Hematopoietic multipotent progenitor cell treated with erythropoietin and hydrocortisone succinate and interleukin-3 and kit ligand, for 4 days (in vitro differentiated cells): Measurements from ENCODE around the gene FAM168A.
A peak's percentile ranks its signal among the peaks of the same experiment; 100 is the strongest.
"Not testable (repeated sequence)": the region's sequence is repeated elsewhere in the genome, so short reads cannot be mapped to it uniquely, and the experiment has no call there.

Source experiments
- DNase-seq: peaks from one replicate; pipeline ENCODE4 v3.0.0-alpha.2; 2015

FAM168A gene

DNA sequence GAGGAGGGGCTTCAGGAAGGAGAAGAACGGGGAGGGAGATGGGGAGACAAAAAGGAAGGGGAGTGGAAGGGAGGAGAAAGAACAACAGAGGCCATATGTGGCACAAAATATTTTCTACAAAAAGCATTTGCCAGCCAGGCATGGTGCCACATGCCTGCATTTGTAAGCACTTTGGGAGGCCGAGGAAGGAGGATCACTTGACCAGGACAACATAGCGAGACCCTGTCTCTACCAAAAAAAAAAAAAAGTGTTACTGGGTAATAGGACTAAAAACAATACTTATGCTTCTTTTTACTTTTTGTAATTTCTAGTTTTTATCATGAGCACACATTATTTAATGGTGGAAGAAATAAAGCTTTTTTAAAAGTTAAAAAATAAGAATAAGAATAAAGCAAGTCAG is 5.3 kb downstream of the FAM168A start:
- no peak for DNase-seq

DNA sequence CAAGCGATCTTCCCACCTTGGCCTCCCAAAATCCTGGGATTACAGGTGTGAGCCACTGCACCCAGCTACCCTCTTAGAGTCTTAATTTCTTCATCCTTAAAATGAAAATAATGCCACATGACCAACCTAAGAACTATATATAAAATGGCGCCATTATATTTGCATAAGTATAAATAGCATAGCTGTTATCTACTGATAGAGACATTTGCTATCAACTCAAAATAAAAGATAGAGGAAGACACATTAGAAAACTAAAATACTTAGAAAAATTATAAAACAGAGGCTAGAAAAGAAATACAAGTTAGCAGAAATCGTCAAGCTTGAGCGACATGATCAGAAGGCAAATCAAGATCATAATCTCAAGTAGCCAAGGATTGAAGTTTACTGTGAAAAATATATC is 6.2 kb downstream of the FAM168A start:
- DNase-seq: no peak

DNA sequence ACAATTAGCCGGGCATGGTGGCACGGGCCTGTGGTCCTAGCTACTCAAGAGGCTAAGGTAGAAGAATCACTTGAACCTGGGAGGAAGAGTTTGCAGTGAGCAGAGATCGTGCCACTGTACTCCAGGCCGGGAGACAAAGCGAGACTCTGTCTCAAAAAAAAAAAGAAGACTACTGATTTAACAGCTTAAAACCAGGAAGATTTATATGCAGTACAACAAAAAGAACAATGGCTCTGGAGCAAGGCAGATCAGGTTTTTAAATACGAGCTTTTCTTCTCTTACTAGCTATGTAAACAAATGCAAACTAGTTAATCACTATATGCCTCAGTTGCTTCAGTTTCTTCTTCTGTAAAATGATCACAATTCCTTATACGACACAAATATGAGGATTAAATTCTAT is 6.9 kb downstream of the FAM168A start:
- no peak for DNase-seq

DNA sequence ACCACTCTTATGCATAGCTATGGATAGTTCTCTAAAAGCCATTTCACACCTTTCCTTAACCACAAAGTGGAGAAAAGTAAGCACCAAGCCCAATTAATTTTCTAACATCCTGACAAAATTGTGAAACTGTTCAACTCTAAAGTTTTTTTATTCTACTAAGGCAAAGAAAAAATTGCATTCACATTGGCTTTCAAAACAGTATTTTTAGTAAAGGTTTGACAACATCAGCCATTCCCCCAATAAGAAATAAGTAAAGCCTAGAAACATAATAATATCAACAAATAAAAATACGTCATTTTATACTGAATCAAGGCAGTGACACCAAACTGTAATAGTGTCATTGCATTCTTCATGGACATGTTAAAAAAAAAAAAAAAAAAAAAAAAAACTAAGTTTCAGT is 11.1 kb downstream of the FAM168A start:
- no peak for DNase-seq

DNA sequence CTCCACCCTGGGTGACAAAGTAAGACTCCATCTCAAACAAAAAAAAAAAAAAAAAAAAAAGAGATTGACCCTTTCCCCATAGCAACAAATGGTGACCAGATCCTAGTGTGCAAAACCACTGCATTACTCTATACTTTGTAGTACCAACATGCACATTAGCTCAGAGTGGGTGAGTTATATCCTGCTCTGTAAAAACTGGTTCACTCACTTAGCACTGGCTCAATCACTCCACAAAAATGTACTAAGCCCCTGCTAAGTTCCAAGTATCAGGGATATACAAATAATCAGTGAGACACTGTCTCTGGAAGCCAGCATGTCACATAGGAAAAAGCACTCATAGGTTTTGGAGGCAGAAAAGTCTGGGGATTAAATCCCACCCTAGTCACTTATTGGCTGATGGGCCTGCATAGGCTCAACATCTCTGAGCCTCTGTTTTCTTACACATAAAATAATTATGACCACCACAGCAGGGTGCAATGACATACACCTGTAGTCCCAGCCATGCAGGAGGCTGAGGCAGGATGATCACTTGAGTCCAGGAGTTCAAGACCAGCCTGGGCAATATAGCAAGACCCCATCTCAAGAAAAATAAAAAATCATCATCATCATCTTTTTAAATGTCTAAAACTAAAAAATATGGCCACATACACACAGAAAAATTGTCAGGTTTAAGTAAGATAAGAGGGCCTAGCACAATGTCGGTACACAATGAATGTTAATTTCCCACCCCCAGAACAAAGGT is 11.9 kb downstream of the FAM168A start:
- DNase-seq: no peak

DNA sequence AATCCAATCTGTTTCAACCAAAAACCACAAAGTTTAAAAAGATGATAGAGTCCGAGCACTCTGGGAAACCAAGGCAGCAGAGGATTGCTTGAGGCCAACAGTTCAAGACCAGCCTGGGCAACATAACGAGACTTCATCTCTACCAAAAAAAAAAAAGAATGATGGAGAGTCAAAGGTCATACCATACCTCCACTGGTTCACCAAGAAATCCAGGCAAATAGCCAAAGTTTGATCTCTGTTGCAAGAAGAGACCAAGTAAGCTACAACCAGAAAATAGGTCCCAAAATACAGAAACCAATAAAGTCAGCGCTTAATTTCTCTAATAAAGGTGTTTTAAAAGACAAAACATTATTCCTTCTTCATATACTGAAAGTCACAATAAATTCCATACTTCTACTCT is 13.1 kb downstream of the FAM168A start:
- no peak for DNase-seq

DNA sequence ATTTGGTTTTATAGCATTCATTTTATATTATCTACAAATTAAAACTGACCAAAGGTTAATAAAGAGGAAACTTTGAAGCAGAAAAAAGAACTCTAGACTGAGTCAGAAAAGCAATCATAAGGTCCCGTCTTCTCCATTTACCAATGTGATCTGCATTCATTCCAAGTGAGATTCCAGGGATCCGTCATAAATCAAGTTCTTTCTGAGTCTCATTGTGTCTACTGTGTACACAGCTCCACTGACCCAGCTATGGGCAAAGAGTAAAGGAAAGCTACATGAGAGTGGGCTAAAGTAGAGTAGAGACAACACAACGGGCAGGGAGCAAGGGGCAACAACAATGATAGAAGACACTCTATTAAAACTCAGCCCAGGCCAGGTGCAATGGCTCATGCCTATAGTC is 15.3 kb downstream of the FAM168A start:
- no peak for DNase-seq

DNA sequence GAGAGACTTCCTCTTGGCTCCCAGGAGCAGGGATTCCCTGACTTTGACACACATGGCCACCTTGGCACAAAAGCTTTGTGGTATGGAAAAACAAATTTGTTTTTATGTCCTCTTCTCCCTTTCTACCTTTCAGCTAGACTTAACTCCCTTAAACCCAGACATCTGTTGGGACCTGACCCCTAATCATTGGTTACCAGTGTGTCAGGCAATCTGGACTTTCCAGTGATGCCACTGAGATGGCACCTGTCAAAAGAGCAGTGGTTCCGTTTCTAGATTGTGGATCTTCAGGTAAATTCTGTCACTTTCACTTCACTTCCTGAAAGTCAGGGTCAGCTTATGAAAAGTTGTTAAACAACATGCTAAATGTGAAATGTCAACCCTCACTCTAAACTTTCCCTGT is 17.2 kb downstream of the FAM168A start:
- DNase-seq: not testable (repeated sequence)

DNA sequence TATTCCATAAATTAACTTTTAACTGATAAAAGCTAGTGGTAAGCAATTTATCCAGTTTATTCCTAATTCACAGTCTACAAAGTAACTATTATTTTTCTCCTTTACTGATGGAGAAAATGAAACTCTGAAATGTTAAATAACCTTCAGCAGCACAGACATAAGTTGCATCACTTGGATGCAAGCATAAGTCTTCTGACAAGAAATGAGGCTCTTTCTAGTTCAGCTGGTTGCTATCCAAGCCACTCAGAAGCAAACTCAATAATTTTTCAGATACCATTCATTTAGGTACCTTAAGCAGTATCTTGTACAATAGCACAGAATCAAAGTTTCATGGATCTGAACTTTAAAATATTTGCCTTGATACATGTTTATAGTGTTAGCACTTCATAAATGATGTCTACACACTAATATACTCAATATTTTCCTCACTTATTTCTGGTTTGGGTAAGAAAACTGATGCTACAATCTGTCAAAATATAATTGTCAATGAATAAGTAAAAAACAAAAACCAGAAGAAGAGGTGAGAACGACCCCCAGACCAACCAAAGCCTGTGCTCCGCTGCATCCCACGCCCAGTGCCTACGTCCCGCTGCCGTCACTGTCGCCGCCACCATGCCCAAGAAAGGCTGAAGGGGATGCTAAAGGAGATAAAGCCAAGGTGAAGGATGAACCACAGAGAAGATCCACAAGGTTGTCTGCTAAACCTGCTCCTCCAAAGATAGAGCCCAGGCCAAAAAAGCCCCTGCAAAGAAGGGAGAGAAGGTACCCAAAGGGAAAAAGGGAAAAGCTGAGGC is 18.1 kb downstream of the FAM168A start:
- DNase-seq: no peak

DNA sequence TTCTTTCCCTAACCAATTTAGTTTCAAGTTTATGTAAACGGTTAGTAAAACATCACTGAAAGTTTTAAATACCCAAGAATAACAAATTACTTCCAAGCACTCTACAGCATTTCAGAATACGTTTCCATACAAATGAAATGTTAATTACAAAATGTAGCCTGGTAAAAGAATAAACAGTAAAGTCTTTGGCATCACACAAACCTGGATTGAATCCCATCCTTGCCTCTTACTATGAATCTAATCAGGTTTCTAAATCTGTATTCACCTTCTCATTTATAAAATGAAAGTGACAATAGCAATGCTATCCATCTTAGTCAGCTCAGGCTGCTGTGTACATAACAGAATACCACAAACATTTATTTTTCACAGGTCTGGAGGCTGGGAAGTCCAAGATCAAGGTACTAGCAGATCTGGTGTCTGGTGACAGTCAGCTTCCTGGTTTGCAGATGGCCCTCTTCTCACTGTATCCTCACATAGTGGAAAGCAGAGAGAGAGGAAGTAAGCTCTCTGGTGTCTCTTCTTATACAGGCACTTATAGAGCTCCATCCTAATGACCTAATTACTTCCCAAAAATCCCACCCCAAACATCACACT is 19.2 kb downstream of the FAM168A start:
- peak; percentile 27 for DNase-seq

DNA sequence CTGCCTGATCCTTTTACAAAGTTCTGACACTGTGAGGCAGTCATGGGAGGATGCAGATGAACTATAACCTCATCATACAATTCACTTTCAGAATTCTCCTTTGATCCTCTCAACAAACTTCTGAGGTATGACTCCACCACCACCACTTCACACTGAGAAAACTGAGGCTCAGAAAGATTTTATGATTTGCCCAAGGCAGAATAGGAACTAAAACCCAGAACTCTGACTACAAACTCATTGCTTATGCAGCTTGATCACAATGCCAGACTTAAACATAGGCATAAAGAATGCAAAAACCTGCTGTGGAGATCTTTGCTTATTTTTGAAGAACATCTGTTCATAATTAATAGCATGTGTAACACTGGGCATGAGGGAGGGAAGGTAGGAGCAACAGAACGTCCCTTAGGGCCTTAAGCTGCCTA is 20.4 kb downstream of the FAM168A start:
- no peak for DNase-seq

DNA sequence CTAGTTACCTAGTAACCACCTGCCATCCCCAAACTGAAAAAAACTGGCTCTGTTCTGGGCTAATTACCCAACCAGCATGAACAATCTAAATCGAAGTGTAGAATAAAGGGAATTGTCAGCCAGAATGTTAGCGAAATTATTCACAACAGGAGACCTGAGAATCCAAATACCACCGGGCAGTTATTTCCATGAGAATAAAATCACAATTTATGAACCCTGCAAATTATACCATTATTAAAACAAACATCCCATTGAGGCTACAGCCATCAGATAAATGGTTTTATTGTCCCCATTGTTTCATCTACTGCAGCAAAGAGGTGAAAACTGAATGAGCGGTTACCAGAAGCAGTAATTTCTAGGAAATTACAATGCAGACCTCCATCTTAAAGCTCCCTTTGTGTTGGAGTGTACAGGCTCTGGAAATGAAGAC is 21.7 kb downstream of the FAM168A start:
- DNase-seq: no peak

DNA sequence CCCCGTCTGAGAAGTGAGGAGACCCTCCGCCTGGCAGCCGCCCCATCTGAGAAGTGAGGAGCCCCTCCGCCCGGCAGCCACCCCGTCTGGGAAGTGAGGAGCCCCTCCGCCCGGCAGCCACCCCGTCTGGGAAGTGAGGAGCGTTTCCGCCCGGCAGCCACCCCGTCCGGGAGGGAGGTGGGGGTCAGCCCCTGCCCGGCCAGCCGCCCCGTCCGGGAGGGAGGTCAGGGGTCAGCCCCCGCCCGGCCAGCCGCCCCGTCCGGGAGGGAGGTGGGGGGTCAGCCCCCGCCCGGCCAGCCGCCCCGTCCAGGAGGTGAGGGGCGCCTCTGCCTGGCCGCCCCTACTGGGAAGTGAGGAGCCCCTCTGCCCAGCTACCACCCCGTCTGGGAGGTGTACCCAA is 25.9 kb downstream of the FAM168A start:
- DNase-seq: not testable (repeated sequence)

DNA sequence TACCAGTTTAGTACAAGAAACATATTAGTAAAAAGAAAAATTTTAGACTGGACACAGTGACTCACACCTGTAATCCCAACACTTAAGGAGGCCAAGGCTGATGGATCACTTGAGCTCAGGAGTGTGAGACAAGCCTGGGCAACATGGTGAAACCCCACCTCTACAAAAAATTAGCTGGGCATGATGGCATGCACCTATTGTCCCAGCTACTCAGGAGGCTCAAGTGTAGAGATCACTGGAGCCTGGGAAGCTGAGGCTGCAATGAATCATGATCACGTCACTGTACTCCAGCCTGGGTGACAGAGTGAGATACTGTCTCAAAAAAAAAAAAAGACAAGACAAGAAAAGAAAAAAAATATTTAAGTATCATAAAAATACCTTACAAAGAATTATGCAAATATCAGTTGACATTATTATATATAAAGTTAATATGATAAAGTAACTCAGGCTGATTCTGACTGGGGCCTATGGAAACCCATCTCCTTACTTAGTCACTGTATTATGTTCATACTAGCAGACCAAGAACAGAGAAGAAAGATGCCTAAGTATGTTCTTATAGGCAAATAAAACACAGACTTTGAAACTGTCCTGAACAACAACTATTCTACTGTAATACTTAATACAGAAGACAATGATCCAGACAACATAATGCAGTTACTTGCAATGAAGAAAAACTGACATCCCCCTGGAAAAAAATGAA is 27.3 kb downstream of the FAM168A start:
- DNase-seq: no peak

DNA sequence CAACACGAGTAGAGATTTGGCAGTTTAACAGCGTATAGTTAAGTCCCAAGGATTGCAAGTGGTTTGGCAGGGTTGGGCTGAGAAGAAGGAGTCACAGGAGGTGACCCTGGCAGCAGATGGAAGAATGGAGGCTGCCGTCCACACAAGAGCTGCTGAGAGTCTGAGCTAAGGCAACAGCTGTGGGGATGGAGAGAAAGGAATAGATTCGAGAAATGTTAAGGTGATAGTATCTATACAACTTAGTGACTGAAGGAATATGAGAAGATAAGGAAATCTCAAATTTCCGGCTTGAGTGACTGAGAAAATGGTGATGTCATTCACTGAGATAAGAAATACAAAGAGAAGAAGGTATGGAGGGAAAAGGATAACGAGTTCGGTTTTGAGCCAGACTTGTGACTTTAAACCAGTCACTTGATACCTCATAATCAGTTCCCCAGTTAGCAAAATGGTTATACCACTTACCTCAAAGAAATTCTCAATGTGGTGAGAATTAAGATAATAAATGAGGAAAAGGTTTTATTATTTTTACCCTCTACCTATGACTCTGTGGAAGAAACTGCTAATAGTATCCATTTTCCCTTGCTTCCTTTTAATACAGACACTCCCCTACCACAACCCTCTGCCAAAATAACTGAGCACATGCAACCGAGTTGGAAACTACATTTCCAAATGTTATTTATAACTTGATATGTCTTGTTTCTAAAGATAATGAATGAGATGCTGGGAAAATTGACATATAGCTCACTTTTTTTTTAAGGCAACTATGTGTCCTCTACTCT is 30.7 kb downstream of the FAM168A start:
- no peak for DNase-seq

DNA sequence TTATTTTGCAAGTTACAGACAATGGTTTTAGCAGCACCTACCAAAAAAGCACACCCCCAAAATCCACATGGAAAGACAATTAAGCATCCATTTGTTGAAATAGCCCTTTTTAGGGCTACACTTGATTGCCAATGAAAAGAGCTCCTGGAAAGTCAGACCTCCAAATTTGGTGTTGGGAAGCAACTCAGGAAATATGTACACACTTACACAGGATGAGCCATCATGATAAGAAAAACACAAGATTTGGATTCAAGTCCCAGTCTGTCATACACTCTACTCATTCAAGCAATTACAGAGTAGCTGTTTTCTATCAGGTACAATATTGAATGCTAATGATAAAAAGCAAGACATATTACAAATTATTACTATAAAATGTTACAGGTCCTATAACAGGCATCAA is 31.5 kb downstream of the FAM168A start:
- no peak for DNase-seq

DNA sequence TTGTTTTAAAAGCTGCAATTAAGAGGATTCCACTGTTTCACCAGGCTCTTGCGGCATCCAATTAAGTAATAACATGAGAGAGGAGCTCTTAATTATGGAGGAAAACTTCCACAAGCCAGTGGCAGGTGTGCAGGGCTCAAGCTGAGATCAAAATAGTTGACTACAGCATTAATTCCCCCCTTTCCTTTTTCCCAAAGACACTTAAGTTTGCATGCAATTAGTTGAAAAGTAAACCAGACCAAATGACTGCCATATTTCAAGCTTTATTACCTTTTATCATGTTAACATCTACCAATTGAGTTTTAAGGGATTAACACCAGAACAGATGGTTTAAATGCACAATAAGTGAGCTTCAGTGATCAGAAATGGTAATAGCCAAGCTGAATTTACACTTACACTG is 32.1 kb downstream of the FAM168A start:
- DNase-seq: no peak

DNA sequence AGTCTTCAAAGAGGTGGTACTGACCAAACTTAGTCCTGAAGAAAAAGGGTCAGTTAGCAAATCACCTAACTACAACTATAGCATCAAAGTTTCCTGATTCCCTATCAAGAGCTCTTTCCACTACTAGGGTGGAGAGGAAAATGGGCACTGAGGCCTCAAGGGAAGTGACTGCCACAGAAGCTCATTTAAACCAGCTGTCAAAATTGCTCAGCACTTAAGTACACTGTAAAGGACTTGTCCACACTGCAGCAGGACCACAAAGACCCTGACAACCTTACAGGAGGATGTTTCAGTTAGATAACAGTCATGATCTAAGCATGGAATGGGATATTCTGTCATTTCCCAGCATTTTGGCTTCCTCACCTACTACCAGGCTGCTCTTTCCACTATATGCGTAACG is 33.0 kb downstream of the FAM168A start:
- no peak for DNase-seq

DNA sequence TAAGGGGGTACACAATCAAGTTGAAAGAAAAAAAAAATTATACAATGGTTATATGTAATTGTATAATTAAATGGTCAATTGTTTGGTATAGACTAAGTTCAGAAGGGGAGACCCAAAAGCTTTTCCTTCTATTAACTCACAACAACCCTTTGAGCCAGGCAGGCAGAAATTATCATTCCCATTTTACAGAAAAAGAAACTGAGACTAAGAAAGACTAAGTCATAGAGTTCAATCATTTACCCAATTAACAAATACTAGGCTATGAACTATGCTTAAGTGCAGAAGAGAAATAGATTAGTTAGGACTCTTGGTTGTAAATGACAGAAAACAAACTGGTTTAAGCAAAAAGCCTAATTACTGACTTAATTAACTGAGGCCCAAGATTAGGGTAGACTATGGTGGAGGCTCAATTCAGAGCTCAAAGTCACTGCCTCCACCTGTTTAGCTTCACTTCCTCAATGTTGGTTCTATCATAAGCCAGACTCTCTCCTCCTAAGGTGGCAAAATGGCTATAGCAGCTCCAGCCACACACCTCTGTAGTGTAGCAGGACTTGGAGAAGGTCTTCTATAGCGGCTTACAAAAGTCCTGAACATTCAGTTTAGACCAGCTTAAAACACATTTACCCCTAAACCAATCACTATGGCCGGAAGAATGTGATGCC is 34.2 kb downstream of the FAM168A start:
- DNase-seq: no peak

DNA sequence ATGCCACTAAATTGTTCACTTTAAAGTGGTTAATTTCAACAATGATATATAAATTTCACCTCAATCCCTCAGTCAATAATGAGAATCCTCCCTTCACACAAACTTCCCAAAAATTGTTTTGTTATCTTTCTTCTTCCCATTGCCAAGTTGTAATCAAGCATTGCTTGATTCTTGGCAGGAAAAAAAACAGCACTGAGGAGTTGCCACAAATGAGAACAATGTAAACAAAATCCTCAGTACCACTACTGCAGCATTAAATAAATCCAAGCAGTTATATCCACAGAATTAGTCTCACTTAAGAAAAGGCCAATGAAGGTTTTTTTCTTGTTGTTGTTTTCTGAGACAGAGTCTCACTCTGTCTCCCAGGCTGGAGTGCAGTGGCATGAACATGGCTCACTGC is 38.2 kb downstream of the FAM168A start:
- no peak for DNase-seq

DNA sequence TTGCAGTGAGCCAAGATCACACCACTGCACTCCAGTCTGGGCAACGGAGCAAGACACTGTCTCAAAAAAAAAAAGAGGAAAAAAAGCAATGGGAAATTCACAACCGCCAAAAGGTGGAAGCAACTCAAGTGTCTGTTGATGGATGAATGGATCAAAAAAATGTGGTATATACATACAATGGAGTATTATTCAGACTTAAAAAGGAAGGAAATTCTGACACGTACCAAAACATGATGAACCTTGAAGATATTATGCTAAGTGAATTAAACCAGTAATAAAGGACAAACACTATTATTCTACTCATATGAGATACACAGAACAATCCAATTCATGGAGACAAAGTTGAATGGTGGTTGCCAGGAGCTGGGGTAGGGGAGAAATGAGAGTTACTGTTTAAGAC is 40.9 kb downstream of the FAM168A start:
- no peak for DNase-seq

DNA sequence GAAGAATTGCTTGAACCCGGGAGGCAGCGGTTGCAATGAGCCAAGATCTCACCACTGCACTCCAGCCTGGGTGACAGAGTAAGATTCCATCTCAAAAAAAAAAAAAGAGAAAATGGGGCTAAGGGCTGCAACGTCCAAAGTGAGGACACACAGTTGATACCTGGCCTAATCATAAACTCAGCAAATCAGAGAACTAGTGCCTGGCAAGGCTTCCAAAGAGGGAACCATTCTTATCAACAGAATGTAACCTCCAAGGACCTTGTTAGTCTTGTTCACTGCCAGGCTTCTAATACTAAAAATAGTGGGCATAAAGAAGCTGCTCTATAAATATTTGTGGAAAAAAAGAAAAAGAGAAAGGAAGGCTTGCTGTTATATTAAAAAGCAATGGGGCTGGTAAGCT is 42.3 kb downstream of the FAM168A start:
- no peak for DNase-seq
